Effector memory CD4-positive, alpha-beta T cell (primary cell): ENCODE measurements around the gene UST.
"Not testable (repeated sequence)": the region's sequence is repeated elsewhere in the genome, so short reads cannot be mapped to it uniquely, and the experiment has no call there.

Source experiments
- DNase-seq, 3 donors: peaks; one replicate each; pipeline ENCODE4 v3.0.0-alpha.2; 2020
- H3K27ac ChIP-seq: 2 replicates; pipeline ENCODE4 v1.7.0; 2013; ENCODE audit warnings: mild to moderate bottlenecking, low read length, moderate library complexity; ENCODE audit not compliant: insufficient read depth, poor library complexity, severe bottlenecking
- H3K27me3 ChIP-seq: replicated peaks from 2 replicates; pipeline ENCODE4 v1.7.0; 2013; ENCODE audit warnings: mild to moderate bottlenecking, low read length; ENCODE audit not compliant: insufficient read depth, control insufficient read depth, poor library complexity, severe bottlenecking
- H3K36me3 ChIP-seq: 2 replicates; pipeline ENCODE4 v1.7.0; 2013; ENCODE audit warnings: mild to moderate bottlenecking, low read length, moderate library complexity; ENCODE audit not compliant: control insufficient read depth, insufficient read depth
- H3K4me1 ChIP-seq: 2 replicates; pipeline ENCODE4 v1.7.0; 2013; ENCODE audit warnings: low read length, mild to moderate bottlenecking; ENCODE audit not compliant: control insufficient read depth, insufficient read depth, poor library complexity, severe bottlenecking
- H3K4me3 ChIP-seq: 2 replicates; pipeline ENCODE4 v1.7.0; 2013; ENCODE audit warnings: low read length, low read depth, mild to moderate bottlenecking; ENCODE audit not compliant: insufficient read depth, poor library complexity, severe bottlenecking
- H3K9me3 ChIP-seq: 2 replicates; pipeline ENCODE4 v1.7.0; 2013; ENCODE audit warnings: mild to moderate bottlenecking, low read length, moderate library complexity; ENCODE audit not compliant: control insufficient read depth

The UST gene

DNA sequence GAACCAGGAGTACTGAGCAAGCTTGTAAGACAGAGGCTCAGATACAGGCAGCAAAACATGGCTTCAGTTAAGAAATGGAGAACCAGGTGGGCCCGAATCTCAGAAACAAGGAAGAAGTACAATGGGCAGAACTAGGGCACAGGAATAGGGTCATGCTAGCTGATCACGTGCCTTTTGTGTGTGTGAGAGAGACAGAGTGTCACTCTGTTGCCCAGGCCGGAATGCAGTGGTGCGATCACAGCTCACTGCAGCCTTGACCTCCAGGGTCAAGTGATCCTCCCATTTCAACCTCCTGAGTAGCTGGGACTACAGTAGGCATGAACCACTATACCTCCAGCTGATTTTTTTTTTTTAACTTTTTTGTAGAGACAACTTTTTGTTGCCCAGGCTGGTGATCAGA is 257.8 kb downstream of the UST start:
- Histone ChIP-seq H3K27me3 (no peaks in the 10 kb centered on the region), H3K9me3 (no peaks in the 10 kb centered on the region), H3K36me3 (no peaks in the 10 kb centered on the region), H3K27ac (no peak overlapping the region), H3K4me1 (no peaks in the 10 kb centered on the region), H3K4me3 (no peak overlapping the region)
- DNase-seq: no peak

DNA sequence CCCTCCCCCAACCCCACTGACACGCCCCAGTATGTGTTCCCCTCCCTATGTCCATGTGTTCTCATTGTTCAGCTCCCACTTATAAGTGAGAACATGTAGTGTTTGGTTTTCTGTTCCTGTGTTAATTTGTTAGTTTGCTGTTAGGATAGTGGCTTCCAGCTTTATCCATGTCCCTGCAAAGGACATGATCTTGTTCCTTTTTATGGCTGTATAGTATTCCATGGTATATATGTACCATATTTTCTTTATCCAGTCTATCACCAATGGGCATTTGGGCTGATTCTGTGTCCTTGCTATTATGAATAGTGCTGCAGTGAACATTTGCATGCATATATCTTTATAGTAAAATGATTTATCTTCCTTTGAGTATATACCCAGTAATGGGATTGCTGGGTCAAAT is 259.4 kb downstream of the UST start:
- not testable (repeated sequence) for DNase-seq, H3K27ac ChIP-seq, H3K9me3 ChIP-seq, H3K4me3 ChIP-seq, H3K4me1 ChIP-seq, H3K27me3 ChIP-seq, H3K36me3 ChIP-seq

DNA sequence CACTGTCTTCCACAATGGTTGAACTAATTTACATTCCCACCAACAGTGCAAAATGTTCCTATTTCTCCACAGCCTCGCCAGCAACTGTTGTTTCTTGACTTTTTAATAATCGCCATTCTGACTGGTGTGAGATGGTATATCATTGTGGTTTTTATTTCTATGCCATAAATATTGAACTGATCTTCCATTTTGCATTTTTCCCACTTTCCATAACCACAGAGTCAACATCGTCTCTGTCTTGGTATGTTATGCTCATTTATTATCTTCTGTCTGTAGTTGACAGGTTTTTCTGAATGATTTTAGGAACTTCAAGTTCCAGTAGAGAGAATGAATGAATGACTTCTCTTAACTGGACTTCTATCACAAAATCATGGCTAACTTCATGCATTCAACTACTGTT is 259.8 kb downstream of the UST start:
- no peaks in the 10 kb centered on the region for H3K4me1 ChIP-seq
- H3K27ac ChIP-seq: no peak overlapping the region
- H3K4me3 ChIP-seq: no peak overlapping the region
- H3K36me3 ChIP-seq: no peaks in the 10 kb centered on the region
- H3K27me3 ChIP-seq: no peaks in the 10 kb centered on the region
- no peak for DNase-seq
- no peaks in the 10 kb centered on the region for H3K9me3 ChIP-seq

DNA sequence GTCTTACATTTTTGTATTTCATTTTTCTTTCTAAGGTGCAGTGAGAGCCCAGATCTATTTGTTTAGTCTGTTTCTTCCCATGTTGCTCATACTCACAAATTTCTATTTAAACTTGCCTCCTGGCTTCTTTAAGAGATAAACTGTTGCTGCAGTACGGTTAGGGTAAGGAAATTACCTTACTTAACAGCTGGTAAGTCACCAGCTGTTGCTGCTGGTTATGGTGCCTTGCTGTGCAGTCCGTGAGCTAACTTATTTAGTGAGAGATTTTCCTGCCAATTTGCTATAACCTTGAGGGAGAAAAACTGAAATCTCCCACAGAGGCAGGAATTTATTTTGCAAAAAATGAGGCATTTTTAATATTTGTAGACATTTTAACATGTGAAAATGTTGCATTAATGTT is 261.0 kb downstream of the UST start:
- H3K9me3 ChIP-seq: no peaks in the 10 kb centered on the region
- no peaks in the 10 kb centered on the region for H3K27me3 ChIP-seq
- no peak overlapping the region for H3K27ac ChIP-seq

DNA sequence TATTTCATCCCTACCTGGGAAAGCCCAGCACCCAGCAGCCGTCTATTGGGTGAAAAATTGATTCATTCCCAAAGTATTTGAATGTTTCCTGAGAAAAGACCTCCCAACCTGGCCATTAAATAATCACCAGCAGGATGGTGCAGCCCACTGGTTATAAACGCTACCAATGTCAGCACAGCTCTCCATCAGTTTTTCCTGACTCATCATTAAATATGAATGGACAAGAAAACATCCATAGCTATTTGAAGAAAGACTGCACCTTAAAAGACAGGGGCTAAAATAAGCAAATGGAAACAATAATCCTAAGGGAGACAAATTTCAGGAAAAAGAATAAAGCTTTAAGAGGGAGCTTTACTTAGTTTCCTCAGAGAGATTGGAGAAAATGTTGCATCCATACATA is 261.9 kb downstream of the UST start:
- H3K27me3 ChIP-seq: no peaks in the 10 kb centered on the region
- no peak for DNase-seq
- H3K9me3 ChIP-seq: no peaks in the 10 kb centered on the region
- H3K36me3 ChIP-seq: no peaks in the 10 kb centered on the region
- H3K4me1 ChIP-seq: no peaks in the 10 kb centered on the region
- H3K27ac ChIP-seq: no peak overlapping the region
- no peak overlapping the region for H3K4me3 ChIP-seq

More for the DNA sequence above, 261.0 kb downstream of the UST start:
- no peaks in the 10 kb centered on the region for H3K36me3 ChIP-seq
- no peak overlapping the region for H3K4me3 ChIP-seq
- no peaks in the 10 kb centered on the region for H3K4me1 ChIP-seq
- DNase-seq: no peak

DNA sequence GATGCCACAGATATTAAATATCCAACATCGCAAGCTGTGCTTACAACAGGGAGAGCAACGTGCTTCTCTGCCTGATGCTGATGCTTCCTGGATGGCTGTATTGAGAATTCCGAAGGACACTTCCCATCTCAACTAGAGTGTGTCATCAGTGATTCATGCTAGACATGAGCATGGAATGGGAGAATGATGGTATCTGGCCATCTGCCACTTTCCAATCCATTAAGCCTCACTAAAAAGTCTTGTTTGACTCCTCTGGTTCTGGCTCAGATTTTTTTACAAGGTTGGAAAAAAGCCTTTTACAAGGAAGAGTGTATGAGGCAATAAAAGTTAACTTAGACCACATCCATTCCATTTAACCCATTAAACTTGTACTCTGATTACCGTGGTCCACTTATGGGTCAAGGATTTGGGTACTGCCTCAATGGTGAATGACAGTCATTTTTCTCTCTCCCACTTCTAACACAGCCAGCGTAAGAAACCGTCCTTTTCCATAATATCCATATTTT is 265.3 kb downstream of the UST start:
- no peaks in the 10 kb centered on the region for H3K4me1 ChIP-seq
- DNase-seq: no peak
- no peaks in the 10 kb centered on the region for H3K36me3 ChIP-seq
- H3K27me3 ChIP-seq: no peaks in the 10 kb centered on the region
- no peak overlapping the region for H3K27ac ChIP-seq
- H3K4me3 ChIP-seq: no peak overlapping the region
- no peaks in the 10 kb centered on the region for H3K9me3 ChIP-seq

DNA sequence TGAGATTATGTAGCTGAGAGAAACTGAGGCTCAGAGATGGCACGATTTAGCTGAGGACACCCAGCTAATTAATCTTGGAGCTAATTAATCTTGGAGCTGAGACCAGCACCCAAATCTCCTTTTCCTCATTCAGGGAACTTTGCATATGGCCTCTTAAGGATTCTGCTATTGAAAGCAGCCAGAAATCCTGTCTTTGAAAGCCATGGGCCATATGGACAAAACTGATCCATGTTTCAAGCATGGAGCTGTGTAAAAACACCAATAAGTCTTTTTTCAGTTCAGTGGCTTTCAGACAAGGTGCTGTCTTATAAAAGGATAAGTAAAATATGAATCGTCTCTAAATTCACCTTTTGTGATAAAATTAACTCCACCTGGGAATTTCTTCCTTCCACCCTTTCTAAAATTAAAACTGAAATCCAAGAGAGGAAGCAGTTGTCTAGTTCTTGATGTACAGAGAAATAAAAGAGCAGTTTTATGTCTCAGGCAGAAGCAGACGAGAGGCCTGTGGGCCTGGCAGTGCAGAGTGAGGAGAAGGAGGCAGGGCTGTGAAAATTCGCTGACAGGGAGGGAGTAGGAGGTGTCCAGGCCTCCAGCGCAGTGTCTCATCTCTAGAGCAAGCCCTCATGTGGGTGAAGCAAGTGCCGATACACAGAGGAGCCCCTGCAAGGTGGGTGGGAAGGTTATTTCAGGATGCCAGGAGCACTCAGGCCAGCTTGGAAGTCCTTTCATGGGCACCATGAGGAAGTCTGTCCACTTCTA is 266.9 kb downstream of the UST start:
- H3K27ac ChIP-seq: no peak overlapping the region
- H3K4me1 ChIP-seq: no peaks in the 10 kb centered on the region
- no peak for DNase-seq
- H3K36me3 ChIP-seq: no peaks in the 10 kb centered on the region
- no peaks in the 10 kb centered on the region for H3K27me3 ChIP-seq
- no peaks in the 10 kb centered on the region for H3K9me3 ChIP-seq
- H3K4me3 ChIP-seq: no peak overlapping the region

DNA sequence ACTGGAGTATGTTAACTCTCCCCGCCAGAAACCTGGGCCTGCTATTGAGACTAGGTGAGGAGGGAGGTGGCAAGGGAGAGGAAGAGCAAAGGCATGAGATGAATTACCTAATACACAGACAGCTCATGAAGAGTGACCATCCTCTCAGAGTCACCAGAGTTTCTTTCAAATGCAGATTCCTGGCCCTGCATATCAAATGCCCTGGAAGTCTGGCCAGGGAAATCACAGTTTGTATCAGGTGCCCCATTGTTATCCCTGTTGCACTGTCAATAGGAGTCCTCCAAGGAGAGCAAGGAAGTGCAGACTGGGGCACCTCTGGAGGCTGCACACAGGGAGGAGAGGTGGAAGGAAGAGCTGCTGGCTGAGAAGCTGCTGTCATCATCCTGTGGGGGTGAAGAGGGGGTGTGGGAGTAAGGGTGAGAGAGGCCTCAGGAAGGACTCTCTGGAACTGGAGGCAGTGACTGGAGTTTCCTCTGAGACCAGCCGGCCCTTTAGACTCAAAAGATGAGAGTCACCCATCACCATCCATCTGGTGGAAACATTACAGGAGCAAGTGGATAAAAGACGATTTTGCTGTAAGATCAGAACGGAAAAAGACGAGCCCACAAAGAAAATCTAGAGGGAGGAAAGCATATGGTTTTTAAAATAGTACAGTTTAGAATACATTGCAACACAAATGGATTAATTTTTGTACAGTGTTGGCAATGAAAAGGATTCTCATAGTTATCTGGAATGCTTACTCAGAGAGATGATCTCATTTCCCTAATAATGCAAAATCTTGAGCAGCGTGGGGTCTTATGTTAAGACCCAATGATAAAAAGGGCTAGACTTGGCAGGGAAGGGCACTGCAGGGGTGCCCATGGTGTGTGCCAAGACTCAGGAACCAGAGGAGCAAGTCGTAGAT is 268.1 kb downstream of the UST start:
- Histone ChIP-seq H3K4me1 (no peaks in the 10 kb centered on the region), H3K36me3 (no peaks in the 10 kb centered on the region), H3K4me3 (no peak overlapping the region), H3K27me3 (no peaks in the 10 kb centered on the region), H3K27ac (no peak overlapping the region), H3K9me3 (no peaks in the 10 kb centered on the region)
- DNase-seq: no peak

DNA sequence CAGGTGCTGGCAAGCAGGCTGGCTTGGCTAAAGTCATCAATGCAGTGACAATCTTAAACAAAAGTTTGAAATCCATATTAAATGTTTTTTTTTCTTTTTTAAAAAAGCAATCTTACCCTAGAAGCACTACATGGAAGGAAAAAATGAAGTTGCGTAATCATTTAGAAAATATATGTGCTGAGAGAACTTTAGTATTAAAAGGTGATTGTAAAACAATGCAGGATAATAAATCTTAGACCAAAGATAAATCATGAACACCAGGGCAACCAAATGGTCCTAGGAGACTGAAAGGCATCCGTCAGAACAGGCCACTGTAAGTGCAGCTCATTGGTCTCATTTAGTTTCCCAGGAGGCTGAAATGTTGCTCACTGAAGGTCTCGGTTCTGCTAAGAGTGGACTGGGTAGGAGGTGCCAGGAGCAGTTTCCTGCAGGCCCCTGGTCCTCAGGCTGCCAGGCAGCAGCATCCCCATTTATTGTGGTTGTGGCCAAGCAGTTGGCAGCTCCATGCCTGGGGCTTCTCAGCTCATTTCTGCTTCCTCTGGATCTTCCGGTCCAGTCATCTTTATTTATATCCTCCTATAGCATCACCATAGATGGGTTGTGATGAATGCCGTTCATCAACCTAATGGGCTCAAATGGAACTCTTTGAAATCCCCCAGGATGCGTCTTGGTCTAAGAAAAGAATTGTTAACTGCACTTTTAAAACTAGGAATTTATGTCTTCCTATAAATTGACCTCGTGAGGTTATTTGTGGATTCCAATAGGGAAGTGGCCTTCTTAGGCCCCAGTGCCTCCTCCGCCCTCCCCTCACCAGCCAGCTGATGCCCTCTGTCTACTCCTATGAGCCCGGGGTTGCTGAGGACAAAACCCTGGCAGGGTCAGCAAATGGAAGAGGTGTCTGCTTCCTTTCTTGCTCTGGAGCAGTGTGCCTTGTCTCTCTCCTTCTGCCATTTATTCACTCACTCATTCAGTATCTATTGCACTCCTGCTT is 269.0 kb downstream of the UST start:
- no peak overlapping the region for H3K27ac ChIP-seq
- DNase-seq: no peak

More for the DNA sequence above, 269.0 kb downstream of the UST start:
- Histone ChIP-seq H3K9me3 (no peaks in the 10 kb centered on the region), H3K27me3 (no peaks in the 10 kb centered on the region), H3K36me3 (no peaks in the 10 kb centered on the region), H3K4me3 (no peak overlapping the region), H3K4me1 (no peaks in the 10 kb centered on the region)
